ENCODE data around the gene PPA1.
"Not testable (repeated sequence)": the region's sequence is repeated elsewhere in the genome, so short reads cannot be mapped to it uniquely, and the experiment has no call there.

The PPA1 gene
- 50.9 to 502 (median 112) reads per million in 3 experiments for total RNA-seq

GRCh38 chr10:70233109-70233938, at the start of gene PPA1:
Gene PPA1 (minus strand): TSS chr10:70233429. CDS start chr10:70233327, 102 bp downstream.
- peak; percentile 99 for DNase-seq

DNA sequence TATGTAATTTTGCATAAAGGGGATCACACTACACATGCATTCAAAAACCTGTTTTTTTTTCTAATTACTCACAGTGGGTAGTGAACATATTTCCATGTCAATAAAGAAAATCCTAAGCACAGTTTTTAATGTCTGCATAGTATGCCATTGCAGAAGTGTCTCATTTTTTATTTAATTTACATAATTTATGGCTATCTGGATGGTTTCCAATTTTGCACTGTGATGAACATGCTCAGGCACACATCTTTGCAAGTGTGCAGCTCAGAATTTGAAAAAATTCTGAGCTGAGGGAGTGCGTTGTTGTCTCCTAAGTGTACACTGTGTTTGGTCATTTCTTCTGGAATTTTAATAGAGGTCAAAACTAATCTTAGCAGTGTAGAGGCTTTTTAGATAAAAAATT, 48.4 kb upstream of the PPA1 start:
- no peak for DNase-seq

- no peak for DNase-seq
Measured at GRCh38 chr10:70280099-70280498, 46.9 kb upstream of the PPA1 start.

DNA sequence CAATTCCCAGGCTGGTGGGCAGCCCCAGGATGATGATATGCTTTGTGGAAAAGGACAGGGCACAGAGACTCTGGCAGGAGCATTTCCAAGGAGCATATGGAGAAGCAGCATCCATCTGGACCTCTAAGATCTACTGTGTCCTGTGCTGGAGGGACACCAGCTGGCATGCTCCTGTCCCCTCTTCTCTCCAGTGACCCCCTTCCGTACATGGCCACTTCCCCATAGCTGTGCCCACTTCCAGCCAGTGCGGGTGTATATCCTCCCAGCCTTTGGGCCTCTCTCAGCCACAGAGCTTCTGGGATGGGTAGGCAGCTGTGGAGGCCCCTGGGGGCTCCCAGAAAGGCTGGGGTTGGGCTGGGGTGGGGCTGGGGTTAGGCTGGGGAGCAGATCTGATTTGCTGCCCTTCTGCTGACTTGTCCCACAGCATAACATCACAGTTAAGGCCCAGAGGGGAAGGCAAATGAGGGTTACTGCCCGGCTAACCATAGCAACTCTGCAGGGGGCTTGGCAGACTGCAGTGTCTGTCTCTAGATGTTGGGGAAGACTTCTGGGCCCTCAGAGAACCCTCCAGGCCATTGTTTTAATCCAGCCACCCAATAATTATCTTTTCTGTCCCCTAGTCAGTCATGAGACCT, 44.3 kb upstream of the PPA1 start:
- no peak for DNase-seq

DNA sequence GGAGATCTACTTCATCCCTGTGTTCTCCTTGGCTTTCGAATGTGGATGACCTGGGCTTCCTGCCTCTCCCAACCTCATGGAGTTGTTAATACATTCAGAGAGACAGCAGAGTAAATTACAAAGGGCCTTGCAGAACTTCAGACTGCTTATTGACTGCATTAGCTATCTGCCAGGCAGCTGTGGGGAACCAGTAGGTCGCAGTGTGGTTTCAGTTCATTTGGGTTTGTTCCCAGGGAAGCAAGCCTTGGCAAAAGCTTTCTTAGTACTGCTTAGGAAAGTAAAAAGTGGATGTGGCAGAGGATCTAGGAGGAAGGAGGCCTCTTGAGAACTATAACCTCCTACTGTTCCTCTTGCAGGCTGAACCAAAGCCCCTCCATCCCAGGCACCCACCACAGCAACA, 41.4 kb upstream of the PPA1 start:
- DNase-seq = no peak

- peak; percentile 28 for DNase-seq
Measured at GRCh38 chr10:70272925-70273316, 39.7 kb upstream of the PPA1 start.

DNA sequence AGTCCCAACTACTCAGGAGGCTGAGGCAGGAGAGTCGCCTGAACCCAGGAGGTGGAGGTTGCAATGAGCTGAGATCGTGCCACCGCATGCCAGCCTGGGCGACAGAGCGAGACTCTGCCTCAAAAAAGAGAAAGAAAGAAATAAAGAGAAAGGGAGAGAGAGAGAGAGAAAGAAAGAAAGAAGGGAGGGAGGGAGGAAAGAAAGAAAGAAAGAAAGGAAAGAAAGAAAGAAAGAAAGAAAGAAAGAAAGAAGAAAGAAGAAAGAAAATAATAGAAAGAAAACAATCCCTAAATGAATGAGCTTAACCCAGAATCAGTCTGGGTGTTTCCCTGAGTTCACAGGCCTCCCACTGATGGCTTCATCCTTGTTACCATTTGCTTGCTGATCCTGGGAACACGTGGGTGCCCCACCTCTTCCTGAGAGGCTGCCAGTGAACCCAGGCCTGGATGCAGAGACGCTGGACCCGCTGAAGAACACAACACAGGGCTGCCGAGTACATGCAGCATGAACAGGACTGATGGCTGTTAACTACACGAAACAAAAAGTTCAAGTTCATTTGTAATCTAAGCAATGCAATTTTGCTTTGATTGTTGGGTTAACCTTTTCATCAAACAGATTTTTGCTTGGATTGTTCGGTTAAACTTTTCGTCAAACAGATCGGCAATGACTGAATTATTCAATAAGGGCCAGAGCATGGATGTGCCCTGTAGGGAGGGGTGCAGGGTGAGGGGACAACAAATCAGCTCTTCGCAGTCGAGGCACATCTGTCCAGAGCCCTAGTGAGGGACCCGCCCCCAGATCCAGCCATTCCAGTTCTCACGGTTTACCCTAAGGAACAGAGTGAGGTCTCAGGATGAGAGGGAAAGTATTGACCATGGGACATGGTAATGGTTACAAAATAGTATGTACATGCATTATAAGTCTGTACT, 39.0 kb upstream of the PPA1 start:
- DNase-seq = no peak

GRCh38 chr10:70270952-70271351, 37.7 kb upstream of the PPA1 start:
- no peak for DNase-seq

- no peak for DNase-seq
Measured at GRCh38 chr10:70269741-70270140, 36.5 kb upstream of the PPA1 start.

- no peak for DNase-seq
Measured at GRCh38 chr10:70268376-70268775, 35.1 kb upstream of the PPA1 start.

- DNase-seq = no peak
Measured at GRCh38 chr10:70267161-70267933, 34.1 kb upstream of the PPA1 start.

GRCh38 chr10:70266701-70267100, 33.5 kb upstream of the PPA1 start:
- DNase-seq = no peak

GRCh38 chr10:70266056-70266455, 32.8 kb upstream of the PPA1 start:
- no peak for DNase-seq

- no peak for DNase-seq
Measured at GRCh38 chr10:70265032-70265689, 31.9 kb upstream of the PPA1 start.

DNA sequence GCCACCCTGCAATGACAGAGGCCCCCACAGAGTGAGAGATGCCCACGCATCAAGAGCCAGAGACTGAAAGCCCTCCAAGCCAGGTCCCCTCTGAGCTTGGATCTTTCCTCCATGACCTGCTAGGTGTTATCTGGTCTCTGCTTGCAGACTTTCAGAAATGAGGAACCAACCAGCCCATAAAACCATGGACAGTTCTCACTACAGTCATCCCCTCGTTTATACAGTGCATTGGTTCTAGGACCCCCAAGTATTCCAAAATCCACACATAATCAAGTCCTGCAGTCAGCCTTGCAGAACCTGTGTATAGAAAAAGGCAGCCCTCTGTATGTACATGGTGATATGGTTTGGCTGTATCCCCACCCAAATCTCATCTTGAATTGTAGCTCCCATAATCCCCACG, 27.5 kb upstream of the PPA1 start:
- DNase-seq = no peak

- no peak for DNase-seq
Measured at GRCh38 chr10:70260259-70260658, 27.0 kb upstream of the PPA1 start.

GRCh38 chr10:70258216-70258615, 25.0 kb upstream of the PPA1 start:
- DNase-seq = no peak

GRCh38 chr10:70257816-70258215, 24.6 kb upstream of the PPA1 start:
- not testable (repeated sequence) for DNase-seq

- no peak for DNase-seq
Measured at GRCh38 chr10:70256463-70256862, 23.2 kb upstream of the PPA1 start.

GRCh38 chr10:70255329-70256299, 22.4 kb upstream of the PPA1 start:
- DNase-seq = no peak
